NCI-H446 (cell line): Measurements from ENCODE around the gene APOF.
"Not testable (repeated sequence)": the region's sequence is repeated elsewhere in the genome, so short reads cannot be mapped to it uniquely, and the experiment has no call there.

ENCODE experiments used
- DNase-seq, 2 experiments: peaks; one replicate each; lab custom pipeline; 2025; lab: John Stamatoyannopoulos, UW

The APOF gene

GRCh38 chr12:56362130-56363059 is at the start of gene APOF:
APOF (minus strand) TSS chr12:56362857; CDS start chr12:56362745, 112 bp downstream.
- DNase-seq, result no peak

GRCh38 chr12:56411781-56412639 is 49.4 kb upstream of the APOF start:
- DNase-seq, result no peak

- no peak for DNase-seq
These were observed 48.1 kb upstream of the APOF start for GRCh38 chr12:56410768-56411167.

GRCh38 chr12:56408799-56409417 is 46.3 kb upstream of the APOF start:
- no peak for DNase-seq

GRCh38 chr12:56404227-56404626 is 41.6 kb upstream of the APOF start:
- DNase-seq, result not testable (repeated sequence)

- DNase-seq, result not testable (repeated sequence)
These were observed 39.0 kb upstream of the APOF start for GRCh38 chr12:56401612-56402011.

- DNase-seq, result not testable (repeated sequence)
These were observed 38.5 kb upstream of the APOF start for GRCh38 chr12:56401125-56401524.

GRCh38 chr12:56399466-56399865 is 36.8 kb upstream of the APOF start:
- not testable (repeated sequence) for DNase-seq

- DNase-seq, result no peak
These were observed 35.7 kb upstream of the APOF start for GRCh38 chr12:56398324-56398723.

GRCh38 chr12:56392331-56392730 is 29.7 kb upstream of the APOF start:
- no peak for DNase-seq

- no peak for DNase-seq
These were observed 29.1 kb upstream of the APOF start for GRCh38 chr12:56391721-56392120.

- DNase-seq, result no peak
These were observed 26.8 kb upstream of the APOF start for GRCh38 chr12:56389412-56389811.

- no peak for DNase-seq
These were observed 24.6 kb upstream of the APOF start for GRCh38 chr12:56387152-56387736.

GRCh38 chr12:56385873-56386272 is 23.2 kb upstream of the APOF start:
- no peak for DNase-seq

- no peak for DNase-seq
These were observed 20.0 kb upstream of the APOF start for GRCh38 chr12:56382611-56383010.

GRCh38 chr12:56377989-56378316 is 15.3 kb upstream of the APOF start:
- no peak for DNase-seq

GRCh38 chr12:56377310-56377988 is 14.8 kb upstream of the APOF start:
- no peak for DNase-seq

GRCh38 chr12:56375598-56376434 is 13.2 kb upstream of the APOF start:
- DNase-seq, result no peak

GRCh38 chr12:56374726-56375597 is 12.3 kb upstream of the APOF start:
- DNase-seq, result no peak

- DNase-seq, result no peak
These were observed 10.9 kb upstream of the APOF start for GRCh38 chr12:56373515-56373914.
